DMS 273 (cell line): ENCODE results near the gene CDH9.

Source experiments
- DNase-seq: peaks from one replicate; lab custom pipeline; 2025; ENCODE audit not compliant: unreplicated experiment; lab: John Stamatoyannopoulos, UW

The CDH9 gene, protein sequence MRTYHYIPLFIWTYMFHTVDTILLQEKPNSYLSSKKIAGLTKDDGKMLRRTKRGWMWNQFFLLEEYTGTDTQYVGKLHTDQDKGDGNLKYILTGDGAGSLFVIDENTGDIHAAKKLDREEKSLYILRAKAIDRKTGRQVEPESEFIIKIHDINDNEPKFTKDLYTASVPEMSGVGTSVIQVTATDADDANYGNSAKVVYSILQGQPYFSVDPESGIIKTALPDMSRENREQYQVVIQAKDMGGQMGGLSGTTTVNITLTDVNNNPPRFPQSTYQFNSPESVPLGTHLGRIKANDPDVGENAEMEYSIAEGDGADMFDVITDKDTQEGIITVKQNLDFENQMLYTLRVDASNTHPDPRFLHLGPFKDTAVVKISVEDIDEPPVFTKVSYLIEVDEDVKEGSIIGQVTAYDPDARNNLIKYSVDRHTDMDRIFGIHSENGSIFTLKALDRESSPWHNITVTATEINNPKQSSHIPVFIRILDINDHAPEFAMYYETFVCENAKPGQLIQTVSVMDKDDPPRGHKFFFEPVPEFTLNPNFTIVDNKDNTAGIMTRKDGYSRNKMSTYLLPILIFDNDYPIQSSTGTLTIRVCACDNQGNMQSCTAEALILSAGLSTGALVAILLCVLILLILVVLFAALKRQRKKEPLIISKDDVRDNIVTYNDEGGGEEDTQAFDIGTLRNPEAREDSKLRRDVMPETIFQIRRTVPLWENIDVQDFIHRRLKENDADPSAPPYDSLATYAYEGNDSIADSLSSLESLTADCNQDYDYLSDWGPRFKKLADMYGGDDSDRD

DNA sequence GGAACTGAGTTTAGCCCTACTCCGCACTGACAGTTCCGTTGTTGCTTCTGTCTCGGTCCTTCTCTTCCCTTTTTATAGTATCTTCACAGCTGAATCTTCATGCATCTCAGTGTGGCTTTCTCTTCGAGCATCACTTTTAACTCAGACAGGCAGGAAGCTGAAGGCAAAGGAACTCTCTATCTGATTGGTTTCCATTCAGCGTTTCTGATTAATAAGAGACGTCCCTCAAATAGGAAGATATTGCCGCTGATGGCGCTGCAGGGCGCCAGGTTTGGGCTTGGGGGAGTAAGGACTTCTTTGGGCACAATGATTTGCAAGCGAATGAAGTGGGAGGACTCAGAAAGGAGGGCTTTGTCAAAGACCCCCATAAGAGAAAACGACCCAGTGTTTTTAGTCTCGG lies at the start of gene CDH9:
Gene CDH9 (minus strand): TSS at position 111 of the 400 bp plus-strand sequence. CDS start 50,253 bp downstream, outside the sequence.
- DNase-seq, result no peak

GRCh38 chr5:27087747-27088146 lies 49.4 kb upstream of the CDH9 start:
- no peak for DNase-seq

- DNase-seq, result no peak
Measured at GRCh38 chr5:27083449-27084415, 45.3 kb upstream of the CDH9 start.

GRCh38 chr5:27080147-27080546 lies 41.8 kb upstream of the CDH9 start:
- no peak for DNase-seq

DNA sequence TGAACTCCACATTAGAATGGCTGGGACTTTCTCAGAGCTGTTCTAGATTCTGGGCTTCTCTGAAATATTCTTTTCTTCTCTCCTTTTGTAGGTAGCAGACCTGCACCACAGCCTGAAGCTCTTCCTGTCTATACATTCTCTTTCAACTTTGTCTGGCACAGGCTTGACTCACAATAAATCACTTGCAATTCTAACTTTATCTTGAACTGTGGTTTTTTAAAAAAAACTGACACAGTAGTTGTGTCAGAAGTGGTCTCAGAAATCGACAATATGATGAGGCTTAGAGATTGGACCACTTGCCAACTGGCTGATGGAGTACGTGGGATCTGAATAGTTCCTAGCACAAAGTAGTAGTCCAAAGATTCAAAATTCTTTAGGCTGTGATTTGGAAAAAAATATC lies 24.1 kb upstream of the CDH9 start:
- no peak for DNase-seq

DNA sequence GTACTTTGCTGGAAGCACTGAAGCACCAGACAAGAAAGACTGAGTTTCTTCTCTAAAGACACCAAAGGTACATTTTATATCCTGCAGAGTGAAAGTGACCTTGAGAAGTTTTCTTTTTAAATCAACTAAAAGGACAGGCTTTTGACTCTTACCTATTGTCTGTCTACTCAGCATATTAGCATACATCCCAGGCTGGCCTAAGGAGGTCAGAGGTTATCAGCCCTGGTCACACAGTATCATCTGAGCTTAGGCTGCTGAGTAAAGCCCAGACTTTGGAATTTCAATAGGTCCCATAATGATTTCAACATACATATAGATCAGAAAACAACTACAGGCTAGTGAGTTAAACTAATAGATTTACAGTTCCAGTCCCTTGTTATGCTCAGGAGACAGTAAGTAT lies 10.1 kb upstream of the CDH9 start:
- DNase-seq, result no peak

- DNase-seq, result no peak
Measured at GRCh38 chr5:27041372-27041771, 3.0 kb upstream of the CDH9 start.

- no peak for DNase-seq
Measured at GRCh38 chr5:27034565-27034964, 3.8 kb downstream of the CDH9 start.

- DNase-seq, result no peak
Measured at GRCh38 chr5:27026801-27027200, 11.6 kb downstream of the CDH9 start.

DNA sequence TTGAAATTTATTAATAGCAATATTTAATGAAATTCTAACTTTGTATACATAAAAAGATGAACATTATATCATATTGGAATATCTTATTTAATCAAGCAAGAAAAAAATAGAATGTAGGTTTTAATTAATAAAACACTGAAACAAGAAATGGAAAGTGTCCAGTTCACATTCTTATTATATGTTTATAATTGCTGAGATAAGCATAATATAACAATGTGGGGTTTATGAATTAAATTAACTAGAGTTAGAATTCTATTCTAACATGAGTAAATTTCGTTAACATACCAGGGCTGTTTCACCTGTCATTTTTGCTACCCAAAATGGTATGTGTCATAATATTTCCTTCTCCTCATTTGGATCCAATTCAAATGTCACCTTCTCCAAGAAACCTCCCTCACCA lies 12.3 kb downstream of the CDH9 start:
- DNase-seq, result no peak

- DNase-seq, result no peak
Measured at GRCh38 chr5:27021471-27021870, 16.9 kb downstream of the CDH9 start.

DNA sequence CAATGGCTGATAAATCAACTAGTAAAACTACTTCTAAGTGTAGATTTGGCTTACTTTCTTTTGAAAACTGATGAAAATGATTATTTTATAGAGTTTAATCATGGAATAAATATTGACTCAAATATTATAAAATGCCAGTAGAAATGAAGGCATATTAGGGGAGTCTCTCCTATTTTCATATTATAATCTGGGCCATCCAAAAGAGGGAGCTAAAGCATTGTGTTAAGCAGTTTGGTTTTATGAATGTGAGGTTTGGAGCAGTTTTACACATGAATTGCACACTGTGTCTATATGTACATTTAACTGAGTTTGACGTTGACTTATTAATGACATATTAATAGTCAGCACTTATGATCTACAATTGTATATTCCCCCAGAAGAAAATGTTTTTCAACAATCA lies 17.4 kb downstream of the CDH9 start:
- DNase-seq, result peak; percentile 24

DNA sequence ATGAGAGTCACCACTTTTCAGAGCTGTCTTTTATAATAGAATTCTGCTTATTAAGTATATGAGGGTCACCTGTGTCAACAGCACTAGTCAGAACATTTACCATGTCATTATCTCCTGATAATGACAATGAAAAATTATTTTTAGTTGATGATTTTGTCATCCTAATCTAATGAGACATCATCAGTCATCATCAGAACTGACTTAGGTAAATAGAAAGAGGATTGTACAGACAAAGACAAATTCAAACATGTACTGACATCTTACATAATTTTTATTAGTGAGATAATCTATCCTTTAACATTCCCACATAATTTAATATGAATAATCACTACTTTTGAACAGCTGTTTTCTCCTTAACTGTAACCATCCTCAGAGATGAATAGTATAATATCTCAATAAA lies 22.6 kb downstream of the CDH9 start:
- no peak for DNase-seq

DNA sequence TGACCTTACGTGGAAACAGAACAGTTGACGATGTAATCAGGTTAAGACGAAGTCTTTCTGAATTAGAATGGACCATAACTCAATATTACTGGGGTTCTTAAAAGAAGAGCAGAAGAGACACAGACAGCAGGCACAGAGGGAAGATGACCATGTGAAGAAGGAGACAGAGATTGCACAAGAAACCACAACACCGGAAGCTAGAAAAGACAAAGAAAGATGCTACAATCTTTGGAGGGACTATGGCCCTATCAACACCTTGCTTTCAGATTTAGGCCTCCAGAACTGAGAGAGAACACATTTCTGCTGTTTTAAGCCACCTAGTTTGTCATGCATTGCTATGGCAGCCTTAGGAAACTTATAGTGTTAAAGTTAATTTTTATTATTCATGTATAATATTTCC lies 27.1 kb downstream of the CDH9 start:
- no peak for DNase-seq

- DNase-seq, result no peak
Measured at GRCh38 chr5:27010646-27011045, 27.7 kb downstream of the CDH9 start.

GRCh38 chr5:27009540-27009915 lies 28.9 kb downstream of the CDH9 start:
- DNase-seq, result no peak

- no peak for DNase-seq
Measured at GRCh38 chr5:27008604-27009539, 29.5 kb downstream of the CDH9 start.

GRCh38 chr5:27007121-27007520 lies 31.3 kb downstream of the CDH9 start:
- DNase-seq, result no peak

DNA sequence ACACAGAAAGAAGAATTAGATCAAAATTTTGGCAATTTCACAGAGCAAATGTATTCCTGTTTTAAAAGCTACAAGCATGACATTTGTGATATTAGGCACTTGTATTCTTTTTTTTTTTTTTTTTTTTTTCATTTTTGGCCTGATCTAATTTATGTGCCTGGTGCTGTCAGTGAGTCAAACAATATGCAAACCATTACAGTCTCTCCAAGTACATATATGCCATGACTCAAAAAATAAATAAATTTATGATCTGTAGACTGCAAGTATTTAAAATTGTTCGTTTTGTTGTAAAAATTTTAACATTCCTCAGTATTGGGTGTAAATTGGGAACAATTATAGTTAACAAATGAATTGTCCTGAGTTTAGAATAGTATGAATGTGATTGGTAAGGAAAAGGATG lies 51.4 kb downstream of the CDH9 start:
- DNase-seq, result no peak

GRCh38 chr5:26981750-26982149 lies 56.6 kb downstream of the CDH9 start:
- DNase-seq, result no peak
